Measurements from ENCODE around the gene MSLN.

MSLN gene

GRCh38 chr16:724188-725040 is 36.1 kb upstream of the MSLN start:
- H3K9ac ChIP-seq (ENCODE audit: low read length) = no peak overlapping the region
- H4K20me1 ChIP-seq (ENCODE audit: low read depth, low read length) = no peaks in the 10 kb centered on the region; the same call in 1 of the 2 replicates
- peaks cover 18% of the 10 kb centered on the region for H3F3A ChIP-seq (ENCODE audit: insufficient read depth)
- no peaks in the 10 kb centered on the region for H3K79me2 ChIP-seq (ENCODE audit: insufficient read depth, low read length)
- H3K4me2 ChIP-seq (ENCODE audit: low read depth, low read length, poor library complexity, severe bottlenecking) = no peak overlapping the region
- no peaks in the 10 kb centered on the region for H3K9me2 ChIP-seq (replicated peaks; ENCODE audit: insufficient read depth, low read length)
- no peaks in the 10 kb centered on the region for H3K36me3 ChIP-seq (ENCODE audit: low read length)
- TF ChIP-seq, protein P1, sequence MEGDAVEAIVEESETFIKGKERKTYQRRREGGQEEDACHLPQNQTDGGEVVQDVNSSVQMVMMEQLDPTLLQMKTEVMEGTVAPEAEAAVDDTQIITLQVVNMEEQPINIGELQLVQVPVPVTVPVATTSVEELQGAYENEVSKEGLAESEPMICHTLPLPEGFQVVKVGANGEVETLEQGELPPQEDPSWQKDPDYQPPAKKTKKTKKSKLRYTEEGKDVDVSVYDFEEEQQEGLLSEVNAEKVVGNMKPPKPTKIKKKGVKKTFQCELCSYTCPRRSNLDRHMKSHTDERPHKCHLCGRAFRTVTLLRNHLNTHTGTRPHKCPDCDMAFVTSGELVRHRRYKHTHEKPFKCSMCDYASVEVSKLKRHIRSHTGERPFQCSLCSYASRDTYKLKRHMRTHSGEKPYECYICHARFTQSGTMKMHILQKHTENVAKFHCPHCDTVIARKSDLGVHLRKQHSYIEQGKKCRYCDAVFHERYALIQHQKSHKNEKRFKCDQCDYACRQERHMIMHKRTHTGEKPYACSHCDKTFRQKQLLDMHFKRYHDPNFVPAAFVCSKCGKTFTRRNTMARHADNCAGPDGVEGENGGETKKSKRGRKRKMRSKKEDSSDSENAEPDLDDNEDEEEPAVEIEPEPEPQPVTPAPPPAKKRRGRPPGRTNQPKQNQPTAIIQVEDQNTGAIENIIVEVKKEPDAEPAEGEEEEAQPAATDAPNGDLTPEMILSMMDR (IDR thresholded peaks at IDR 0.05; ENCODE audit: insufficient read depth, low read length, poor library complexity, severe bottlenecking) = no peak
- no peak for TF ChIP-seq EZH2phosphoT487 (conservative IDR thresholded peaks at IDR 0.05; ENCODE audit: low read length)
- no peak overlapping the region for H2AFZ ChIP-seq (ENCODE audit: low read depth, low read length, severe bottlenecking)
- H3K27ac ChIP-seq (ENCODE audit: low read depth, low read length) = peak overlapping the region; percentile 39
- no peak overlapping the region for H3K4me3 ChIP-seq (ENCODE audit: insufficient read depth, low read length, poor library complexity, severe bottlenecking)
- no peaks in the 10 kb centered on the region for H3K27me3 ChIP-seq (ENCODE audit: low read length)
- no peaks in the 10 kb centered on the region for H3K9me3 ChIP-seq (ENCODE audit: insufficient read depth, low read length)

GRCh38 chr16:725041-725376 is 35.5 kb upstream of the MSLN start:
- Histone ChIP-seq H3F3A (ENCODE audit: insufficient read depth) (peaks cover 23% of the 10 kb centered on the region), H3K4me3 (ENCODE audit: insufficient read depth, low read length, poor library complexity, severe bottlenecking) (no peak overlapping the region), H2AFZ (ENCODE audit: low read depth, low read length, severe bottlenecking) (no peak overlapping the region), H3K27ac (ENCODE audit: low read depth, low read length) (peak overlapping the region; percentile 39), H3K9me2 (replicated peaks; ENCODE audit: insufficient read depth, low read length) (no peaks in the 10 kb centered on the region), H4K20me1 (ENCODE audit: low read depth, low read length) (no peaks in the 10 kb centered on the region; the same call in 1 of the 2 replicates), H3K36me3 (ENCODE audit: low read length) (no peaks in the 10 kb centered on the region), H3K79me2 (ENCODE audit: insufficient read depth, low read length) (no peaks in the 10 kb centered on the region), H3K9me3 (ENCODE audit: insufficient read depth, low read length) (no peaks in the 10 kb centered on the region), H3K27me3 (ENCODE audit: low read length) (no peaks in the 10 kb centered on the region), H3K9ac (ENCODE audit: low read length) (no peak overlapping the region), H3K4me2 (ENCODE audit: low read depth, low read length, poor library complexity, severe bottlenecking) (no peak overlapping the region)
- TF ChIP-seq, protein P1 (IDR thresholded peaks at IDR 0.05; ENCODE audit: insufficient read depth, low read length, poor library complexity, severe bottlenecking) = no peak
- TF ChIP-seq EZH2phosphoT487 (conservative IDR thresholded peaks at IDR 0.05; ENCODE audit: low read length) = no peak

DNA sequence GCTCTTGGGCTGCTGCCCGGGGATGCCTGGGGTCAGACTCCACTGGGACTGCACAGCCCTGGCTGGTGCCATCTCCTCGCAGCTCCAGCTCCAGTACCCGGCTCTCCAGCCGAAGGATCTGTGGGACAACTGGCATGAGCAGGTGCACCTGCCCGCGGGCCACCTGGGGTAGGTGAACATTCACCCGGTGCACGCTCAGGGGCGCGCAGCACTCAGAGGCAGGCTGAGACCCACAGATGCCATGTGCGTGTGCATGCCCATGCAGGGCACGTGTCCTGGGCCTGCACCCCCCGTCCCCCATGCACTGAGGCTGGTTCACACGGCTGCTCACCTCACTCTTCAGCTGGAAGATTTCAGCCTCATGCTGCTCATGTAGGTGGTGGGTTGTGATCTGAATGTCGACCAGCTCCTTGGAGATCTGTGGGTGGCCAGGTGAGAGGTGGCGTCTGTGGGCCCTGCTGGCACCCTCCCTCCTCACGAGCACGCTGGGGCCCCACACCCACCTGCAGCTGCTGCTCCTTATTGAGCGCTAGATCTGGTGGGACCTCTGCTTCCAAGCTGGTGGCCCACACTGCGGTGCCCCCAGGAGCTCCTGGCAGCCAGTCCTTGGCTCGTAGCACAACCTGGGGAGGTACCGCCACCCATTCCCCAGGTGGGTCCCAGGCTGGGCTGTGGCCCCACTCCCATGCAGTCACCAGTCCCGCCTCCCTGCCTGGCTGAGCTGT is 34.9 kb upstream of the MSLN start:
- H2AFZ ChIP-seq (ENCODE audit: low read depth, low read length, severe bottlenecking) = no peak overlapping the region
- no peaks in the 10 kb centered on the region for H3K36me3 ChIP-seq (ENCODE audit: low read length)
- H3K9ac ChIP-seq (ENCODE audit: low read length) = no peak overlapping the region
- no peaks in the 10 kb centered on the region for H3K9me3 ChIP-seq (ENCODE audit: insufficient read depth, low read length)
- TF ChIP-seq EZH2phosphoT487 (conservative IDR thresholded peaks at IDR 0.05; ENCODE audit: low read length) = no peak
- TF ChIP-seq, protein P1 (IDR thresholded peaks at IDR 0.05; ENCODE audit: insufficient read depth, low read length, poor library complexity, severe bottlenecking) = no peak
- no peak overlapping the region for H3K4me2 ChIP-seq (ENCODE audit: low read depth, low read length, poor library complexity, severe bottlenecking)
- no peaks in the 10 kb centered on the region for H3K79me2 ChIP-seq (ENCODE audit: insufficient read depth, low read length)
- no peaks in the 10 kb centered on the region; the same call in 1 of the 2 replicates for H4K20me1 ChIP-seq (ENCODE audit: low read depth, low read length)
- H3K9me2 ChIP-seq (replicated peaks; ENCODE audit: insufficient read depth, low read length) = no peaks in the 10 kb centered on the region
- peaks cover 20% of the 10 kb centered on the region for H3F3A ChIP-seq (ENCODE audit: insufficient read depth)
- H3K27ac ChIP-seq (ENCODE audit: low read depth, low read length) = peak overlapping the region; percentile 75
- H3K4me3 ChIP-seq (ENCODE audit: insufficient read depth, low read length, poor library complexity, severe bottlenecking) = no peak overlapping the region
- no peaks in the 10 kb centered on the region for H3K27me3 ChIP-seq (ENCODE audit: low read length)

Data from SU-DHL-6 (cell line).